HG03175 (cell line): ENCODE measurements around the gene HSF2BP.
"Not testable (repeated sequence)": the region's sequence is repeated elsewhere in the genome, so short reads cannot be mapped to it uniquely, and the experiment has no call there.

Source experiments
- ATAC-seq: cut with Tn5 transposase; IDR thresholded peaks from one replicate; pipeline ENCODE4 v1.9.1; 2021; ENCODE audit warnings: mild to moderate bottlenecking, moderate library complexity; ENCODE audit not compliant: unreplicated experiment

The HSF2BP gene

GRCh38 chr21:43599728-43600127, 59.6 kb downstream of the HSF2BP start:
- ATAC-seq = no peak

- no peak for ATAC-seq
Measured at GRCh38 chr21:43598416-43599120, 60.7 kb downstream of the HSF2BP start.

GRCh38 chr21:43597540-43598250, 61.6 kb downstream of the HSF2BP start:
- ATAC-seq = no peak

- ATAC-seq = no peak
Measured at GRCh38 chr21:43597052-43597451, 62.2 kb downstream of the HSF2BP start.

- no peak for ATAC-seq
Measured at GRCh38 chr21:43596616-43597015, 62.7 kb downstream of the HSF2BP start.

- ATAC-seq = not testable (repeated sequence)
Measured at GRCh38 chr21:43595769-43596168, 63.5 kb downstream of the HSF2BP start.

GRCh38 chr21:43593078-43593477, 66.2 kb downstream of the HSF2BP start:
- no peak for ATAC-seq

GRCh38 chr21:43591571-43591970, 67.7 kb downstream of the HSF2BP start:
- no peak for ATAC-seq

- no peak for ATAC-seq
Measured at GRCh38 chr21:43590194-43590593, 69.1 kb downstream of the HSF2BP start.

- no peak for ATAC-seq
Measured at GRCh38 chr21:43588957-43589356, 70.3 kb downstream of the HSF2BP start.

- ATAC-seq = no peak
Measured at GRCh38 chr21:43585924-43586413, 73.3 kb downstream of the HSF2BP start.

GRCh38 chr21:43585514-43585913, 73.8 kb downstream of the HSF2BP start:
- no peak for ATAC-seq

- ATAC-seq = no peak
Measured at GRCh38 chr21:43581453-43581852, 77.8 kb downstream of the HSF2BP start.

GRCh38 chr21:43578677-43579303, 80.5 kb downstream of the HSF2BP start:
- no peak for ATAC-seq

GRCh38 chr21:43575473-43575844, 83.8 kb downstream of the HSF2BP start:
- no peak for ATAC-seq

GRCh38 chr21:43574741-43575472, 84.4 kb downstream of the HSF2BP start:
- ATAC-seq = no peak

GRCh38 chr21:43573921-43574320, 85.4 kb downstream of the HSF2BP start:
- no peak for ATAC-seq

- no peak for ATAC-seq
Measured at GRCh38 chr21:43572446-43572845, 86.8 kb downstream of the HSF2BP start.

- no peak for ATAC-seq
Measured at GRCh38 chr21:43571976-43572375, 87.3 kb downstream of the HSF2BP start.

GRCh38 chr21:43570195-43570594, 89.1 kb downstream of the HSF2BP start:
- ATAC-seq = not testable (repeated sequence)

GRCh38 chr21:43562451-43562850, 96.8 kb downstream of the HSF2BP start:
- not testable (repeated sequence) for ATAC-seq
